NCI-H2227 treated with DMSO at 0.1 percent for 48 hours (cell line): Measurements from ENCODE around the gene SPOCK1.

Source experiments
- DNase-seq: peaks from one replicate; lab custom pipeline; 2025; lab: John Stamatoyannopoulos, UW

Gene SPOCK1

GRCh38 chr5:136926073-136926472 lies 573.1 kb downstream of the SPOCK1 start:
- DNase-seq = no peak
